Measurements from ENCODE around the gene DMPK.
"Not testable (repeated sequence)": the region's sequence is repeated elsewhere in the genome, so short reads cannot be mapped to it uniquely, and the experiment has no call there.

- not testable (repeated sequence) for TF ChIP-seq POLR2AphosphoS5 (IDR thresholded peaks at IDR 0.05; ENCODE audit: borderline replicate concordance, low read depth, low read length); EZH2 (IDR thresholded peaks at IDR 0.05); FOXP2 (optimal IDR thresholded peaks at IDR 0.05; ENCODE audit: control extremely low read depth, extremely low read length, insufficient read depth)
Observed at GRCh38 chr19:45728683-45729082, 53.6 kb downstream of the DMPK start.

Data from SK-N-MC (cell line).